Psoas muscle (tissue), 8 donors: ENCODE results near the gene OR10H3. TPM values are rescaled to one million over a fixed set of nuclear protein-coding genes. Genes with fewer than 3 reads are reported as not detected.

Experiments used
- ATAC-seq, 4 donors: fragments of 200-7000 bp; cut with Tn5 transposase; one replicate each; pipeline ENCODE4 v1.9.1; 2020; ENCODE audit warnings: moderate library complexity in 3 of 4, mild to moderate bottlenecking in 2 of 4
- DNase-seq, 2 donors: peaks; one replicate each; pipeline ENCODE4 v3.0.0-alpha.2; 2020
- H3K27ac ChIP-seq: fragments of 200-600 bp; one replicate; pipeline ENCODE4 v1.8.0; 2022
- H3K27me3 ChIP-seq, 3 donors: fragments of 200-600 bp in 1 of 3; one replicate each; pipeline versions ENCODE4 v1.6.1 to v1.8.0; 2013 to 2022; ENCODE audit warnings: low read length in 2 of 3, mild to moderate bottlenecking in 2 of 3, moderate library complexity in 1 of 3; ENCODE audit not compliant: insufficient read depth in 3 of 3
- H3K36me3 ChIP-seq, 2 donors: fragments of 200-600 bp in 1 of 2; one replicate each; pipeline versions ENCODE4 v1.6.1 to v1.8.0; 2013 to 2022; ENCODE audit warnings: low read depth in 1 of 2, mild to moderate bottlenecking in 1 of 2, moderate library complexity in 1 of 2; ENCODE audit not compliant: insufficient read depth in 1 of 2
- H3K4me1 ChIP-seq: fragments of 200-600 bp; one replicate; pipeline ENCODE4 v1.8.0; 2022
- H3K4me3 ChIP-seq: fragments of 200-600 bp; one replicate; pipeline ENCODE4 v1.8.0; 2022; ENCODE audit warnings: mild to moderate bottlenecking
- H3K9me3 ChIP-seq: fragments of 200-600 bp; one replicate; pipeline ENCODE4 v1.8.0; 2022
- CTCF ChIP-seq: fragments of 200-600 bp; IDR thresholded peaks from one replicate; pipeline ENCODE4 v1.8.0; 2022; ENCODE audit warnings: antibody characterized with exemption
- WGBS, 3 donors: extraction: QIAGEN DNeasy Blood & Tissue Kit; methylation state at CpG; one replicate each; pipeline versions ENCODE4 v1.1.6 to v1.1.7; 2013; 5-methylcytosine and 5-hydroxymethylcytosine counted together
- intact Hi-C, 2 donors: fragments of 100-400 bp; cut with DNase I; formaldehyde crosslinking; loops; one replicate each; pipeline versions ENCODE4 v1.11.0 to v1.14.2; 2022
- polyA plus RNA-seq, 3 donors: library from polyadenylated mRNA; stranded (reverse); fragments of 200-250 nt; gene quantifications; one replicate each; pipeline ENCODE4 v1.2.3, GENCODE V29; 2013
- total RNA-seq, 4 donors: library from RNA; stranded (reverse); fragmentation: NEBNext Ultra II Directional in 2 of 4; extraction: Animal tissue kit (Norgen Biotek cat#: 25700) in 2 of 4; gene quantifications; one replicate each; pipeline versions ENCODE4 v1.2.1 to v1.2.4, GENCODE V29; 2021 to 2023
- donor health status: healthy with polysubstance abuse.
- donor health status: DM: no; HTN: no; CAD: no; lungs with moderate emphysema.
- donor health status: Bipolar disorder and iron deficiency.
- donor health status: healthy.
- donor health status: DM: yes; HTN: yes; CAD: no.
- donor health status: DM: no; HTN: no; CAD: no.
- donor health status: DM: no; HTN: no; CAD: no.
- donor health status: DM: yes; HTN: yes; CAD: no.

Gene OR10H3
- total and polyA plus RNA-seq, 7 donors = not detected

DNA sequence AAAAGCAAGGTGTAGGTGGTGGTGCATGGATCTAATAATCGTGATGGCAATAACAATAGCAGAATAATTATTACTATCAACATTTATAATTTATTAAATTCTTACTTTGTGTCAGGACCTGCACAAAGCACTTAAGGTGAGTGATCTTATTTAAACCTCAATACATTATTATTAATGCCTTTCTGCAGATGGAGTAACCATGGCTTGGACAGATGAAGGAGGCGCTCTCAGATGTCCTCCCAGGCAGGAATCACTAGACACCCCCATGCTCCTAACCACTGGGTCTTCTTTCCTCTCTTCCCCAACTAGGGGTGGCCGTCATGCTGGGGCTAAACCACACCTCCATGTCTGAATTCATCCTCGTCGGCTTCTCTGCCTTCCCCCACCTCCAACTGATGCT, 10.1 kb upstream of the OR10H3 start, which contains the start of gene OR10H2:
TSS of gene OR10H2 (plus strand) at position 301 of the 400 bp plus-strand sequence. CDS start at position 321, 20 bp downstream.
- ATAC-seq = no peak
- Histone ChIP-seq H3K36me3 (no peaks in the 10 kb centered on the region), H3K4me3 (no peak within 1 kb of the TSS), H3K9me3 (peaks cover 6% of the 10 kb centered on the region), H3K27ac (no peak within 1 kb of the TSS), H3K4me1 (no peaks in the 10 kb centered on the region), H3K27me3 (peaks cover 0 to 8% (median 0%) of the 10 kb centered on the region in 3 donors)
- no peak for DNase-seq
- intact Hi-C loops = no loop called here
- WGBS, 3 donors = 65 to 76% (median 71%) methylated on average over 5 of the region's 5 CpGs
- no peak for TF ChIP-seq CTCF

DNA sequence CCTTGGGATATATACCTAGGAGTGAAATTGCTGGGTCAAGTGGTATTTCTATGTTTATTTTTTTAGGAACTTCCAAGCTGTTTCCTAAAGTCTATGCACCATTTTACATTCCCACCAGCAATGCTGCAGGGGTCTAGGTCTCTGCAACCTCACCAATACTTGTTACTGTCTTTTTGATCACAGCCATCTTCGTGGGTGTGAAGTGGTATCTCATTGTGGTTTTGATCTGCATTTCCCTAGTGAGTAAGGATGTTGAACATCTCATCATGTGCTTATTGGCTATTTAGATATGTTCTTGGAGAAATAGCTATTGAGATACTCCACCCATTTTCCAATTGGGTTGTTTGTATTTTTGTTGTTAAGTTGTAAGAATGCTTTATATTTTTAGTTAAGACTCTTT, 7.2 kb upstream of the OR10H3 start:
- no peaks in the 10 kb centered on the region for H3K27me3 ChIP-seq
- WGBS, 3 donors = 31 to 45% (median 40%) methylated on average over 1 of the region's 1 CpG
- intact Hi-C loops = no loop called here
- no peaks in the 10 kb centered on the region for H3K4me1 ChIP-seq
- ATAC-seq (no peak), DNase-seq (no peak)
- no peak overlapping the region for H3K27ac ChIP-seq
- H3K4me3 ChIP-seq = no peak overlapping the region
- TF ChIP-seq CTCF = no peak
- no peaks in the 10 kb centered on the region for H3K36me3 ChIP-seq
- peaks cover 6% of the 10 kb centered on the region for H3K9me3 ChIP-seq

DNA sequence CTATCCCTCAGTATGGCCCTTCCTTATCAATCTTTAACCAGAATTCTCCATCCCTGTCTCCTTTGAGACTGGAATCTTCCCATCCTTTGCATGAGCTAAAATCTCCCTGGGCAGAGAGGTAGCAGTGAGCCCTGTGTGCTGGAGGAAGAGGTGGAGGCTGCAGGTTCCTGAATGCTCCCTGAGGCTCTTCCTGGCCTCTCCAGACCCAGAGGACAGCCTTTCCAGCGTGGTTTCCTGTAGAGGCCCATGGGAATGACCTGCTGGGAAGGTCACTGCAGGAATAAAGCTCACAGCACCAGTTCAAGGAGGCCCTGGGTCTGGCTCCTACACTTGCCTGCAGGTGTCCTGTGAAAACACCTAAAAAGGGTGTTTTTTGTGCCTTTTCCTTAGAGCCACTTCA, 5.4 kb upstream of the OR10H3 start:
- no peak overlapping the region for H3K27ac ChIP-seq
- no peaks in the 10 kb centered on the region for H3K4me1 ChIP-seq
- intact Hi-C loops = no loop called here
- no peak overlapping the region for H3K4me3 ChIP-seq
- DNase-seq (no peak), ATAC-seq (no peak)
- H3K27me3 ChIP-seq = no peaks in the 10 kb centered on the region
- TF ChIP-seq CTCF = no peak
- H3K9me3 ChIP-seq = peaks cover 6% of the 10 kb centered on the region
- 15 to 29% (median 25%) methylated on average over 1 of the region's 1 CpG for WGBS, 3 donors
- no peaks in the 10 kb centered on the region for H3K36me3 ChIP-seq

- Histone ChIP-seq H3K27ac (no peak overlapping the region), H3K36me3 (no peaks in the 10 kb centered on the region), H3K4me3 (no peak overlapping the region), H3K4me1 (no peaks in the 10 kb centered on the region), H3K9me3 (peaks cover 6% of the 10 kb centered on the region), H3K27me3 (no peaks in the 10 kb centered on the region)
- intact Hi-C loops = no loop called here
- ATAC-seq (no peak), DNase-seq (no peak)
- WGBS, 3 donors = 55 to 58% (median 55%) methylated on average over 6 of the region's 6 CpGs
- TF ChIP-seq CTCF = no peak
Observed at GRCh38 chr19:15733895-15734294, 3.9 kb upstream of the OR10H3 start.

- no peak overlapping the region for H3K27ac ChIP-seq
- 60 to 71% (median 70%) methylated on average over 1 of the region's 1 CpG for WGBS, 3 donors
- H3K4me3 ChIP-seq = no peak overlapping the region
- no peak for ATAC-seq
- TF ChIP-seq CTCF = no peak
- intact Hi-C loops = no loop called here
- H3K9me3 ChIP-seq = peaks cover 9% of the 10 kb centered on the region
- no peaks in the 10 kb centered on the region for H3K4me1 ChIP-seq
- DNase-seq = no peak
- H3K27me3 ChIP-seq = no peaks in the 10 kb centered on the region
- no peaks in the 10 kb centered on the region for H3K36me3 ChIP-seq
Observed at GRCh38 chr19:15740785-15741184, 3.0 kb downstream of the OR10H3 start.
